MM.1S (cell line): Measurements from ENCODE around the gene NTM.

Source experiments
- EZH2 ChIP-seq: fragments of 300-600 bp; sonication (generic); optimal IDR thresholded peaks from 2 replicates; pipeline ENCODE3; 2017; ENCODE audit warnings: low read depth, mild to moderate bottlenecking, antibody characterized with exemption, low read length, mixed read lengths
- TF ChIP-seq, protein P1 (sequence below): fragments of 300-600 bp; sonication (generic); IDR thresholded peaks from 2 replicates; pipeline ENCODE4 v1.5.1; 2016; ENCODE audit warnings: antibody characterized with exemption, low read length, mixed read lengths

DNA sequence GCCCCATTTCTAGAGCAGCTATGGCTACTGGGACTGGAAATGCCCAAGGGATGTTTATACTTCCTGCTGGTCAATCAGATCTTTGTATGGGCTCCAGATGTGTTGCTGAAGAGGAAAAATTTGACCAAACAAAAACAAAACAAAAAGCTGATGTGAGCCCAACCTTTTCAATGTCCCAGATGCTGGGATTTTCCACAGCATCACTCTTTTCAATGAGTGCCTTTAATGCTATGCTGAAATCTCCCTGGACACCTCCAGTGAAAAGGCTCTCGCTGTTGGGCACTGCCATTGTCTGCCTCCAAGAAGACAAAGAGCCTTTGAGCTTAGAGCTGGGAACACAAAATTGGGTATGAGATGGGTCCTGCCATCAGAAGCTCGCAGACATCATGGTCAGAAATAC lies 671.9 kb downstream of the NTM start:
- TF ChIP-seq, protein P1, sequence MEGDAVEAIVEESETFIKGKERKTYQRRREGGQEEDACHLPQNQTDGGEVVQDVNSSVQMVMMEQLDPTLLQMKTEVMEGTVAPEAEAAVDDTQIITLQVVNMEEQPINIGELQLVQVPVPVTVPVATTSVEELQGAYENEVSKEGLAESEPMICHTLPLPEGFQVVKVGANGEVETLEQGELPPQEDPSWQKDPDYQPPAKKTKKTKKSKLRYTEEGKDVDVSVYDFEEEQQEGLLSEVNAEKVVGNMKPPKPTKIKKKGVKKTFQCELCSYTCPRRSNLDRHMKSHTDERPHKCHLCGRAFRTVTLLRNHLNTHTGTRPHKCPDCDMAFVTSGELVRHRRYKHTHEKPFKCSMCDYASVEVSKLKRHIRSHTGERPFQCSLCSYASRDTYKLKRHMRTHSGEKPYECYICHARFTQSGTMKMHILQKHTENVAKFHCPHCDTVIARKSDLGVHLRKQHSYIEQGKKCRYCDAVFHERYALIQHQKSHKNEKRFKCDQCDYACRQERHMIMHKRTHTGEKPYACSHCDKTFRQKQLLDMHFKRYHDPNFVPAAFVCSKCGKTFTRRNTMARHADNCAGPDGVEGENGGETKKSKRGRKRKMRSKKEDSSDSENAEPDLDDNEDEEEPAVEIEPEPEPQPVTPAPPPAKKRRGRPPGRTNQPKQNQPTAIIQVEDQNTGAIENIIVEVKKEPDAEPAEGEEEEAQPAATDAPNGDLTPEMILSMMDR, result no peak
- no peak for TF ChIP-seq EZH2
